GM10248 (cell line): ENCODE measurements around the gene DTL.

ENCODE experiments used
- CTCF ChIA-PET: fragments of 300-600 bp; sonication (Branson Sonifier 250); formaldehyde crosslinking; extraction: SDS; loops from one replicate; lab custom pipeline; 2021; ENCODE audit warnings: antibody characterized with exemption; lab: Yijun Ruan, JAX
- POLR2A ChIA-PET: fragments of 350-650 bp; sonication (Branson Sonifier 250); formaldehyde crosslinking; extraction: SDS; loops from one replicate; lab custom pipeline; 2020; ENCODE audit warnings: antibody characterized with exemption; lab: Yijun Ruan, JAX
- DNase-seq: peaks from one replicate; pipeline ENCODE4 v3.0.0; 2012; ENCODE audit errors: extremely low spot score
- CTCF ChIP-seq: IDR thresholded peaks from 2 replicates; pipeline ENCODE4 v1.5.1; 2012; ENCODE audit warnings: mild to moderate bottlenecking, low read depth; ENCODE audit errors: extremely low read depth, missing control alignments, control extremely low read depth

DTL gene

GRCh38 chr1:212149566-212149965 lies 114.0 kb downstream of the DTL start:
- ChIA-PET POLR2A (no interaction called here), CTCF (interaction anchor here (1.4 kb wide), 1 partner anchor 137 kb away, joined by 3 read pairs; no protein-coding TSS in a partner anchor)
- no peak for DNase-seq
- TF ChIP-seq CTCF, result no peak

- no peak for DNase-seq
- ChIA-PET POLR2A (no interaction called here), CTCF (interaction anchor here (0.7 to 1.5 kb wide), 6 partner anchors 10 to 304 kb away, joined by 3 to 6 read pairs (median 4); no protein-coding TSS in a partner anchor)
- TF ChIP-seq CTCF, result no peak
Measured at GRCh38 chr1:212152308-212152693, 116.8 kb downstream of the DTL start.

DNA sequence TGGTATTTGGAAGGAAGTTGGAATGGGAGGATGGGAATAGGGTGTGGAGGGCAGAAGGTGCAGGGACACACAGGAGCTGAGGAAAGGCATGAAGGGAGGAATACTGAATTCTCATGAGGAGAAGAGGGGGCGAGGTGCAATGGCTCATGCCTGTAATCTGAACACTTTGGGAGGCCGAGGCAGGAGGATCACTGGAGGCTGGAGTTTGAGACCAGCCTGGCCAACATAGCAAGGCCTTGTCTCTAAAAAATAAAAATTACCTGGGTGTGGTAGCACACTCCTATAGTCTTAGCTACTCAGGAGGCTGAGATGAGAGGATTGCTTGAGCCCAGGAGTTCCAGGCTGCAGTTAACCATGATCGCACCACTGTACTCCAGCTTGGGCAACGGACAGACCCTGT lies 117.3 kb downstream of the DTL start:
- no peak for TF ChIP-seq CTCF
- CTCF ChIA-PET, result interaction anchor here (0.7 to 1.3 kb wide), 3 partner anchors 9 to 30 kb away, joined by 3 to 5 read pairs (median 4); no protein-coding TSS in a partner anchor
- no peak for DNase-seq
- POLR2A ChIA-PET, result no interaction called here

DNA sequence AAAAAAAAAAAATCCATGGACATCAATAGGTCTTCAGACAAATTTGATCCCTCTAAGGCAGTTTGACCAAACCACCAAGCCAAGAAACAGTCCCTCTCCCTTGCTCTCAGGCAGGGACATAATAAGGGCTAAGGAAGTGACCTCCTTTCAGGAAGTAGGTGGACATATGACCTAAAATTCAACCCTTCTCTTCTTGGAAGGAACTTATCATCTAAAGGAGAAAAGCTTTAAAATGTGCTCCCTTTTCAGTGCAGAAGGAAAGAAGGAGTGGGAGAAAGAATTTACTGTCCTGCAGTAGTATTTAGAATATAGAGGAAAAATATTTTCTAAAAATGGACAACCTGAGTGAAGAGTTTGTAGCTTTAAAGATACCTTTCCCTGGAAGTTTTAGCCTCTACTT lies 118.1 kb downstream of the DTL start:
- CTCF ChIA-PET, result interaction anchor here (1.1 kb wide), 1 partner anchor 9 kb away, joined by 5 read pairs; no protein-coding TSS in a partner anchor
- TF ChIP-seq CTCF, result no peak
- DNase-seq, result no peak
- POLR2A ChIA-PET, result no interaction called here
